ENCODE results near the gene ACSL1.

Gene ACSL1, protein sequence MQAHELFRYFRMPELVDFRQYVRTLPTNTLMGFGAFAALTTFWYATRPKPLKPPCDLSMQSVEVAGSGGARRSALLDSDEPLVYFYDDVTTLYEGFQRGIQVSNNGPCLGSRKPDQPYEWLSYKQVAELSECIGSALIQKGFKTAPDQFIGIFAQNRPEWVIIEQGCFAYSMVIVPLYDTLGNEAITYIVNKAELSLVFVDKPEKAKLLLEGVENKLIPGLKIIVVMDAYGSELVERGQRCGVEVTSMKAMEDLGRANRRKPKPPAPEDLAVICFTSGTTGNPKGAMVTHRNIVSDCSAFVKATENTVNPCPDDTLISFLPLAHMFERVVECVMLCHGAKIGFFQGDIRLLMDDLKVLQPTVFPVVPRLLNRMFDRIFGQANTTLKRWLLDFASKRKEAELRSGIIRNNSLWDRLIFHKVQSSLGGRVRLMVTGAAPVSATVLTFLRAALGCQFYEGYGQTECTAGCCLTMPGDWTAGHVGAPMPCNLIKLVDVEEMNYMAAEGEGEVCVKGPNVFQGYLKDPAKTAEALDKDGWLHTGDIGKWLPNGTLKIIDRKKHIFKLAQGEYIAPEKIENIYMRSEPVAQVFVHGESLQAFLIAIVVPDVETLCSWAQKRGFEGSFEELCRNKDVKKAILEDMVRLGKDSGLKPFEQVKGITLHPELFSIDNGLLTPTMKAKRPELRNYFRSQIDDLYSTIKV

DNA sequence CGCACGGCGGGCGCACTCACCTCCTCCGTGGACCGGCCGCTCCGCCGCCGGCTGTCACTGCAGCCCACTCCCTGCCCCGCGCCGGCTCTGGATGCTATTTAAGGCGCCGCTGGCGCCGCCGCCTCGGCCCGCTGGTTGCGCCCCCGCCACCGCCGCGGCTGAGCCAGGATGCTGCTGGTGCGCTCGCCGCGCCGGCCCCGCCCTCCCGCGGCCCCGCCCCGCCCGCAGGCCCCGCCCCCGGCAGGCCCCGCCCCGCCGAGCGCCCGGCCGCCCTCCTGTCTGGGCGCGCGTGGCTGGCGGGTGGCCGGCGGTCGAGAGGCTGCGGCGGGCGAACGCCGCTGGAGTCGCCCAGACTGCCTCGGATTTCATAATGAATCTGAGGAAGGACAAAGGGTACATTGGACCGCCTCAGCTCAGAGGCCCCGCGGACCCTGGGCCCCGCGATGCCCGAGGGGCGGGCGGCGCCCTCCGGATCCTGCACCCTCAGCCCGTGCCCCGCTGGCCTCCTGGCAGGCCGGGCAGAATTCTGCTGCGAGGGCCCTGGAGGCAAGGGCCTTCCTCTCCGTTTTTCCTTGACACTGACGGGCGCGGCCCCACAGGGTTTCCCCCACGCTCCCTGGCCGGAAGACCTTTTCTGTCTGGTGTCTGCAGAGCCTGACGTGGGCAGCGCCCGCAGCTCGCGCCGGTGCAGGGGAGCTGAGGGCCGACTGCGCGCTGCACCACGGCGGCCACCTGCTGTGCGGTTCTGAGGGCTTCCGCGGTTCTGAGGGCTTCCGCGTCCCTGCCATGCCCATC, at the start of gene ACSL1:
ACSL1 (minus strand) TSS at position 73 of the 795 bp plus-strand sequence. CDS start 22,454 bp downstream, outside the sequence.
- DNase-seq, result peak; percentile 88

DNA sequence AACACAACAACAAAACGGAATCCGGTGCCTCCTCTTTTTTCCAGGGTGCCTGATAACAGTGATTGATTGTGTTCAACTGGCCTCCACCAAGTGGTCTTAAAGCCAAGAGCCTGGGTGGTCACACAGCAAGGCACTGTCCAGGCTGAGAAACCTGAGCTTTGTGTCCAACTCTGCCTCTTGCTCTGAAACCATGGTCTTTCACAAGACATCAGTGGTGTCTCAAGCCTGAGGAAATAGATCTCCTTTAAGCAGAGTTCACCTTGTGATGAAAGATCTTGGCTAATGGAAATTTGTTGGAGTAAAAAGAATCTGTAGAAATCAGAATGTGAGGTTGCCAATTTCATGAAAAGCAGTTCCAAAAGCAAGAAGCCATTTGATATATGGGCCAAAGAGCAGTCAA, 47.3 kb upstream of the ACSL1 start:
- no peak for DNase-seq

DNA sequence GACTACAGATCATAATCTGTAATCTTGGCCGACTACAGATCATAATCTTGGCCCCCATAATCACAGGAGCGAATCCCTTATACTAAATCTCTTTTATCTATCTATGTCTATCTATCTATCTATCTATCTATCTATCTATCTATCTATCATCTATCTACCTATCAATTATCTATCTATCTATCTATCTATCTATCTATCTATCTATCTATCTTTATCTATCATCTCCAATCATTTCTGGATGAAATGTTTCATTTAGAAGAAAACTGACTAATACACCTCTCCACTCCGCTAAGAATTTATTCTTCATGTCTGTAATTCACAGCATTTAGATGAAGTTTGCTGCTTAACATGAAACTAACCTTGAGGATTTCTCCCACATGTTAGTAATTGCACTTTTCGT, 45.0 kb upstream of the ACSL1 start:
- no peak for DNase-seq

DNA sequence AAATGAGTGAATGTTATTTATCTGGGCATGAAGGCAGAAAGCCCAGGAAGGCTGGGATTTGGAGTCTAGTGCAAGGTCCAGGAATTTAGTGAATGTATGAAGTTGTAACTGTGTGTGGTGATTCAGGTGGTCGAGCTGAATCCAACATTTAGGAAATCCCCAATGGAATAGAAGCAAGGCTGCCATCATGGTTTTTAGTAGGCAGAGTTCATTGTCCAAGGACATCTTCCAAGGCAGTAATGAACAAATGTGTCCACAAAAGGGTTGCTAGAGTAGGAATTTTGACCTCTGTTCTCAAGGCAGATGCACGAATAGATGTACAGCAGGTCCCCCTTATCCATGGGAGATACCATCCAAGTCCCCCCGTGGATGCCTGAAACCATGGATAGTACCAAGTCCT, 42.9 kb upstream of the ACSL1 start:
- no peak for DNase-seq

DNA sequence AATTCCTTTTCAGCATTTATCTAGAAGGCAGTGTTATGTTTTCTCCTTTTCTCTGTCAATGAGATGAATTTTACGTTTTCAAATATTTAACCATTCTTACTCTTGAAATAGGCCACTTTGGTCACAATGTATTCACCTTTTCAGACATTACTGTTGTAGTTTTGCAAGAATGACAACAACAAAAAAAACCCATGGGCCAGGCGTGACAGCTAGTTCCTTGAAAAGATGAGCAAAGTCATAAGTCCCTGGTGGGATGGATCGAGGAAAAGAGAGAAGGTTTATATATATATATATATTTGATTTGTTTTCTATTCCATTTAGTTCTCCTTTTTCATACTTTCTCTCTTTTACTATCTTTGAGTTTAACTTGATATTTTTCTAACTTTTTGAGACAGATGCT, 38.1 kb upstream of the ACSL1 start:
- DNase-seq, result no peak

DNA sequence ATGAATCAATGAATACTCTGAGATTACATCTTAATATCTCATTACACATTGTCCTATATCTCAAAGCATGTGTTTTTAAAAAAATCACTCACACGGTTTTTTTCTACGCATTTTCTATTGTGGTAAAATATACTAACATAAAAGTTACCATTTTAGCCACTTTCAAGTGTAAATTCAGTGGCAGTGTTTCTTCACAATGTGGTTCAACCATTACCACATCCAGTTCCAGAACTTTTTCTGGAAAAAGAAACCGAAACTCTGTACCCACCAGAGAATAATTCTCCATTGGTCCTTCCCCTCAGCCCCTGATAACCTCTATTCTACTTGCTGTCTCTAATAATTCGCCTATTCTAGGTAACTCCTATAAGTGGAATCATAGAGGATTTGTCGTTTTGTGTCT, 35.3 kb upstream of the ACSL1 start:
- DNase-seq, result no peak

DNA sequence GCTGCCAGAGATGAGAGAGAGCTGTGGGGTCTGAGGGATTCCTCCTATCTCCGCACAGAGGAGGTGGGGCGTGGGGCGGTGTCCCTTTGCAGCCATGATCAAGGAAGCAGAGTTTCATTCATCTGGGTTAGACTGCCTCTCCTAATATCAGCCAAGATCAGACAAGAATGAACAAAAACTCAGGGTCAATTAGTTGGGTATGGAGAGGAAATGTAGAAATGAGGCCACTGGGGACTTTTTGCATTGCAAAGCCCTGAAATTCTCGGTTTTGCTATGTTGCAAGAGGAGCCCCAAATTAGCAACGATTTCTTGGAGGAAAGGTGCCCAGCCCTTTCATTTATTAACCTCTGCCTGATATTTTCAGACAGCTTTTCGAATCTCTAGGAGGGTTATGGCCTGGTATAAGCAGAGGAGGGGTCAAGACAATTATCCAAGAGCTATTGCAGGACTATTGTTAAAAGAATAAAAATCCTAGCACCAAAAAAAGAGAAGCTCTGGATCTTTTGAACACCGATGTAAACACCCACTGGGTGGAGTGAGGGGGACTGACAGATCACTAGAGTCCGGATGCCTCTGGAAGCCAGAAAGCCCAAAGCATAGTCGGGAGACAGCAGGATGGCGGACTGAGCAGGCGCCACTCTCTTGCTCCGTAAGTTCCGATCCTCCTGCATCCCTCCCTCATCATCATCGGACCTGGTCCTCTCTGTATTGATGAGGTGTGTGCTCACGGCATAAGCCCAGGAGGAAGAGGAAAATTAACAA, 34.4 kb upstream of the ACSL1 start:
- peak; percentile 23 for DNase-seq

DNA sequence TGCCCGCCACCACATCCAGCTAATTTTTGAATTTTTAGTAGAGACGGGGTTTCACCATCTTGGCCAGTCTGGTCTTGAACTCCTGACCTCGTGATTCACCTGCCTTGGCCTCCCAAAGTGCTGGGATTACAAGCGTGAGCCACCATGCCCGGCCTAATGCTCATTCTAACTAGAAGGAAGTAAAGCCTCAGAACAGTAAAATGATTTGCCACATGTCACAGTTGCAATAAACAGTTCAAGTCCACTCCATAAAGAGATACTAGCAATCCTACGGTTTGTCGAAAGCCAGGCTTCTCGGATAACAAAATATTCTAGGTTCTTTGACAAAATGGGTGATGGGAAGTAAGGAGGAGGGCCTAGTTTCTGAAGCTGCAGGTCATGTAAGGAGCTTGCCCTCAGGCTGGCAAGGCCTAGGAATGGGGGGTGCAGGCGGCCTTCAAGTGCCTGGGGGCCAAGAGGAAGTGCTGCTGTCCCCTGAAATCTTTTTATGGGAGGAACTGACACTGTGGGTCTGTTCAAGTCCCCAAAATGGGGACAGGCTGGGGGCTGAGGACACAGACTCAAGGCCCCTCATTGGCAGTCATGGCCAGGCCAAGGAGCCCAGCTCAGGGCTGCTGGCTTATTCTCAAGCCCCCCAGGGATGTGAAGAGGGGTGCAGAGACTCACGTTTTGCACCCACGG, 31.8 kb upstream of the ACSL1 start:
- no peak for DNase-seq

DNA sequence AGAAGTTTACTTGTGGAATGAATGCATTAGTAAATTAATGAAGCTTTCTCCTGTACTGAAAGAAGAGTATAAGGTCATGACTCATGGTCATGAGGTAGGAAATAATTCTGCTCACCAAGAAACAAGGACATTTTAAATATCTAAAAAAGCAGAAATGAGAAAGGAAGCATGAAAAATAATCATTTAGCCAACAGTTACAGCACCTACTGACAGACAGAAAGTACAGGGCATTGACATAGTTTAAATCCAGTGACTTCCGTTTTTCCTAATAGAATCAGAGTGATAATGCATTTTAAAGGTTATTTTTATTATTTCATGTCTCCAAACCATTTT, 30.5 kb upstream of the ACSL1 start:
- DNase-seq, result no peak

DNA sequence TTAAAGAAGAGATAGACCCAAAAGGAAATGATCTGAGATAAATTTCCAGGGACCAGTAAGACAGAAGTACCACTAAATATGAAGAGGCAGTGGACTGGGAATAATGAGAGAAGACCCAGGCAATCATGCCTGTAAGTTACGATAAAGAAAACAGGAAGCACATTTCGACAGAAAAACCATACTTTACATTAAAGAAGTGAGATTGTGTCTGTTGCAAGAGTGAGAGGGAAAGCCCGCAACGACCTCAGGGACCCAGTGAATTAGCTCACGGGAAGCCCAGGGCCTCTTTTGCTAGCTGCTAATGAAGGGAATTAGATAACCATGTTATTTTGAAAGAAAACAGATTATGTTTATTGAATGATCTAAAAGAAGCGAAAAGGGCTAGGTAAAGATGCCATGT, 28.9 kb upstream of the ACSL1 start:
- DNase-seq, result peak; percentile 66

DNA sequence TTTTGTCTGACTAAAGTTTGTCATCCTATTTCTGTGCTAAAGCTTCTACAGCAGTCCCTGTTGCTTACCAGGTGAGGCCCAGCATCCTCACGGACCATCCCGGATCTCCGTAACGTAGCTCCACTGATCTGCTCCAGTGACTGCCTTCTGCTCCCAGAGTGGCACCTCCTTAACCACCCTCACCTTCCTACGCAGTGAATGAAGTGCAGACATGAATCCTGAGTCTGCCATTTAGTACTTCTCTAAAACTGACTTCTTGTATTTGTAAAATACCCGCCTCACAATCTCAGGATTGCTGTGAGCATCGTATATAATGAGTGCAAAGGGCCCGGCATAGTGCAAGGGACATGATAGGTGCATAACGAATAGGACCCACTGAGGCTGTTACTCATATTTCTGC, 27.7 kb upstream of the ACSL1 start:
- no peak for DNase-seq

DNA sequence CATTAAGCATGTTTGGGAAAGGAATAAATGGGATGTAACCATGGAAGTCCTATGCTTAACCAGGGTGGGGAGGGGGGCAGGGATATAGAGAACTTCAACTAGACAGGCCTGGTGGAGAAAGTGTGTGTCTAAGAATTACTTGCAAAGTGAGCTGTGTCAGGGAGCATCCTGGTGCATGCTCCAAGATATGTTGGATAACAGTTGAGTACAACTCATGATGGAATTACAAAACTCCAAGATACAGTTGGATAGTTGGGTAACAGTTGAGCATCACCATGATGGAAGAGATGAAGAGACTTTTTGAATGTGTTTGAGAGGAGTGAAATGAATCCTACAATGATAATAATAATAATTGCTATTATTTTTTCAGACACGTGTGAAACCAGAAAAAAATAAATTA, 26.1 kb upstream of the ACSL1 start:
- DNase-seq, result no peak

DNA sequence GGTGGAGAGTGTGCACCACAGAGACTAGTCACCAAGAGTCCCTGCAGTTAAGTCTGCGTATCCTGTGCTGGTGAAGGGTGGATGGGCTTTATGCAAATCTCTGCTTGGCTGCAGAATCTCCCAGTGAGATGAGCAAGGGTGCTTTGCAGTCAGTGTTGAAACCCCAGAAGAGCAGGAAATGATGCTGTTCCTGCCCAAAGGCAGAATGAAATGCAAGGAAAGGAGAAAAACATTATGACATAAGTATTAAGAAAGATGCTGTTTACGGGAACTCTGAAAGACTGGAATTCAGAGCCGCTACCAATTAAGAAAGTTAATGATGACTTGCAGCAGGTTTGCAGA, 25.4 kb upstream of the ACSL1 start:
- peak; percentile 78 for DNase-seq

DNA sequence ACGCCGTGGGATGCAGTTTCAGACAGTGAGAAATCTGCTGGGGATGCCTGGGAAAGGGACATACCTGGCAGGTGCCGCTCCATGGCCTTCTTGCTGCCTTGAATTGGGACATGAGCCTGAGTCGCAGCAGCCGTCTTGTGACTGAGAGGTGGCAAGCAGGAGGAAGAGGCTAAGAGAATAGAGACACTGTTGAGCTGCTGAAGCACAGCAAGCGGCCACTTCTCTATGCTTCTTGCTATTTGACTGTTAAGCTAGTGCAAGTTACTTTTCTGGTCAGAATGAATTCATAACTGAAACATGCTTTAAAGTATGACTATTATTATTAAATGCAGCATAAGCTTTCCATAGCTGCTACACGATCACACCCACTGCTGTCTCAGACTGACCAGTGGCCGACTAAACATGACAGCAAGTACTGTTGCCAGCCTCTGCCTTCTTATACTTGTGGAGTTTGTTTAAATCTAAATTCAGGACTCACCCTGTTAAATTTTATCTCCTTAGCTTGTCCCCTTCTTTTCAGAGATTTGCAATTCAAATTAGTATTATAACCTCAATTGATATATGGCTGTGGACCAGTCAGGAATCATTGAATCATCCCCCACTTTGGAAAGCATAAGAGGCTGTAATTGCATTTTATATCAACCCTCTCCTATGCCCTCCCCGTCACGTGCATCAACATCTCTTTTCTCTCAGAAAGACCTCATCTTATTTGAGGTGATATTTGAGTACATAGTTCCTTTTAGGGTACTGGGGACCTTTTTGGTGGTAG, 24.8 kb upstream of the ACSL1 start:
- DNase-seq, result no peak

DNA sequence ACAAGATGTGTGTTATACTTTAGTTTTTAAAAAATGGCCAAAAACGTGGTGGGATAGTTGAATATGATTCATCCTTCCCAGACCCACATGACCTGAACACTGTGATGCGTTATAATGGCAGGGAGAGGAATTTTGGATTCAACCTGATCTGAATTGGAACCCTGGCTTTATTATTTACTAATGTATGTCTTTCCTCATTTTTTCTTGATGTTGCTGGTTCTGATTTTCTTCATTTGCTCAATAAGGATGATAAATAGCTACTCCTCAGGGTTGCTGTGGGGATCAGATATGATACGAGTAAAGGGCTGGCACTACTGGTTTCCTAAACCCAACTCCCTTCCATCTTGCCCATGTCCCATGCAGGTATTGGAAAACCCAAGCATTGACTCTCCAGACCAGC, 24.2 kb upstream of the ACSL1 start:
- DNase-seq, result no peak

DNA sequence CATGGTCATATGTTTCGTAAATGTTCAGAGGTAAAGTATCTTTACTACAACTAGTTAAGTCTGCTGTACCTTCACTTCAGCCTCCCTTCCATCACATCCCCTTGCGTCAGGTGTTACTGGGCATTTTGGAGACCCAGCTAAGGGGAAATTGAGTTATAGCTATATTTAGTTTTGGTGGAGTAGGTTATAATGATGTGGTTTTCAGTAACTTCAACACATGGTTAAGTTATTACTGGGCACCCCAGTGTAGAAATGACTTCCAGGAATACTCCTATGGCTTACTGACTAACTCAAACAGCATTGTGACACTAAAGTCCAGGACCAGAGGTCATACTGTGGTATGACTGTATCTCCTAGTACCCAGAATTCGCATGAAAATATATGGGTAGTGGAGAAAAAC, 23.4 kb upstream of the ACSL1 start:
- no peak for DNase-seq

DNA sequence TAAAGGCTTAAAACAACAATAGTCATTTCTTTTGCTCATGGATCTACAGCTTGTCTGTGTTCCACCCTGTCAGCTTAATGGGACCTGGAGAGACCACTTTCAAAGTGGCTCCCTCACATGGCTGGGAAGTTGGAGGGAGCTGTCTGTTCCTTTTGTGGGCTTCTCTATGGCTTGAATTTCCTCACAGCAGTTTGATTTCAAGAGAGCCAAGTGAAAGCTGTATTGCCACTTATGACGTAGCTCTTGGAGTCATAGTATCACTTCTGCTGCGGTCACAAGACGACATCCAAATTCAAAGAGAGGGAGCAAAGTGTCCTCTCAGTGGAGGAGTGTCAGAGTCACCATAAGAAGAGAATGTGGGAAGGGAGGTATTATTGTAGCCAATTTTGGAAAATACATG, 22.7 kb upstream of the ACSL1 start:
- DNase-seq, result peak; percentile 50

DNA sequence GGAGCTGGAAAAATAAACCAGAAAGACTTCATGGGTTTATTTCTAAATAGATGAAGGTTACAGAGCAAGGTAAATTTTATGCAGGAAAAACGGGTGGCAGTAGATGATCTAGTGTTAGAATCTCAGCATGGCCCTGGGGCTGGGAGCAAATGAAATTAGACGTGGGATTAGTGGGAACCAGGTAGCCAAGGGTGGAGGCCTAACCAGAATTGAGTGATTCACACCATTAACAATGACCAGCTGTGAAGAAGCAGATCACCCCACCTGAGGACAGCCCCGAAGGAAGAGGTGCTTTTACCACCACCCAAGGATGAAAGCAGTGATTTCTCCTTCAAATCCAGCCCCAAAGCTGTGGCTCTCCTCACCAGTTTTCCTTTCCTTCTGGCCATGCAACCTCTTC, 20.8 kb upstream of the ACSL1 start:
- DNase-seq, result no peak

DNA sequence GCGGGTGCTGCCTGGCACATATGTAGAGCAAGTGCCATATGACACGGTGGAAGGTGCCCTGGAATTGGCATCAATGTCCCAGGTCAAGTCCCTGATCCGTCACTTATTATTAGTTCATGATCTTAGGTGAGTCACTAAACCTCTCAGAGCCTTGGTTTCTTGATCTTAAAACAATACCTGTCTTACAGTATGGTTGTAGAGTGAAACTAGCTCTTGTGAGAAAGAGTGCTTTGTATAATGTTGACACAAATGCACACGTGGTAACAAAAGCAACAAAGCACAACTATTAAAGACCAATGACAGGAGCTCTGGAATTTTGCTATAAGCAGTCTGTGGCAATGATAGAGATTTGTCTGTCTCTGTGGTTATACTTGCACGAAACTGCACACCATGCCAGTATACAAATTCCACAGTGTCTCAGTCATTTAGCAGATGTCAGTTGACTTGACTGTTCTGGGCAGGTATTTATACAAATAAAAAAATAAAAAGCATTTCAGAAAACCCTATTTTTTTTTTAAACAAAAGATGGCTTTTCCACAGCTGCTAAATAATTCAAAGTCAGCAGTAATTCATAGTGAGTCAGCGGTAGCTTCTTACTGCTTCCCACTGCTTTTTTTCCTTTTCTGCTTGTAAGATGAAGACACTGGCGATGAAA, 19.7 kb upstream of the ACSL1 start:
- DNase-seq, result no peak

DNA sequence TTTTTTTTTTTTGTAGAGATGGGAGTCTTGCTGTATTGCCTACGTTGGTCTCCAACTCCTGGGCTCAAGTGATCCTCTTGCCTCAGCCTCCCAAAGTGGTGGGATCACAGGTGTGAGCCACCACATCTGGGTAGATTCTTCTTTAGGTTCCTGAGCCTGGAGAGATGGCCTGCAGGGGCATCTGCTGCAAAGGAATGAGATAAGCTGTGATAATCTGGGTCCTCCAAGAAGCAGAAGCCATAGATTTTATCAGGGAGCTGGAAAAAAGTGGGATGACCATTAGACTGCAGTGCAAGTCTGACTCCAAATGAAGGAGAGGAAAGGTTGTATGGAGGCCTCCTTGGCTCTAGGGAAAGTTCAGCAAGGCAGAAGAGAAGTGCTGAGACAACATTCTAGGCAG, 19.0 kb upstream of the ACSL1 start:
- DNase-seq, result no peak

DNA sequence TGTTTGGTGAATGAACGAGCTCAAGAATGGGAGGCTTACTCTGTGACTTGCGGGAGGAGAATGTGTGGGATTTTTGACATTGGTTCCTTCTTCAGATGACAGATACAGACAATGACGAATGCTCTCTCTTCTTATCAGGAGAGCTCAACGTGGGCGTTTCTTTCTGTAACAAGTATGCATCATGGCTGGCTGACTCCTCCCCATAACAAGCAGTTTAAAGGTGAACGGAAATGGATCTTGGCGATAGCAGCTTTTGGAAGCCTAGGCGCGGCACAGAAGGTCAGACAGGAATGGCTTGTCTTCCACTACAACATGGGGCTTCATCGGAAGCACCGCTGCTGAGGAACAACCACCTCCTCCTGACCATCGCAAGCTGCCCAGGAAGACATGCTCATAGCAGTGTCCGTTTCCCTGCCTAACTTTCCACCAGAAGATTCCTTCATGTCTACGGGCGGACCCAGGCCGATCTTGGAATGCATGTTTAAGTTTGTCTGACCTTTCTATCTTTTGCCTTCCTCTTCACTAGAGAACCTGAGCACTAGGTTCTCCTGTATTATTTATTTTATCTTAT, 18.3 kb upstream of the ACSL1 start:
- no peak for DNase-seq

Data from CD4-positive, alpha-beta T cell treated with Interferon gamma for 1 hour (primary cell).